GM19099 (cell line): ENCODE results near the gene C1orf141.

ENCODE experiments used
- POLR2A ChIP-seq: IDR thresholded peaks from 3 replicates; pipeline ENCODE4 v1.6.1; 2011; ENCODE audit warnings: low read depth; ENCODE audit not compliant: insufficient read length; ENCODE audit errors: extremely low read depth

The C1orf141 gene

GRCh38 chr1:67072749-67073148, 62.0 kb downstream of the C1orf141 start:
- no peak for TF ChIP-seq POLR2A

- no peak for TF ChIP-seq POLR2A
Observed at GRCh38 chr1:67062412-67062811, 72.4 kb downstream of the C1orf141 start.

GRCh38 chr1:67061266-67061665, 73.5 kb downstream of the C1orf141 start:
- TF ChIP-seq POLR2A: no peak

GRCh38 chr1:67060811-67061218, 74.0 kb downstream of the C1orf141 start:
- no peak for TF ChIP-seq POLR2A

GRCh38 chr1:67059346-67059745, 75.4 kb downstream of the C1orf141 start:
- TF ChIP-seq POLR2A: no peak

GRCh38 chr1:67058761-67059160, 76.0 kb downstream of the C1orf141 start:
- no peak for TF ChIP-seq POLR2A

- no peak for TF ChIP-seq POLR2A
Observed at GRCh38 chr1:67058242-67058641, 76.5 kb downstream of the C1orf141 start.

- TF ChIP-seq POLR2A: peak; percentile 75
Observed at GRCh38 chr1:67053785-67054772, 80.7 kb downstream of the C1orf141 start, which contains the start of gene SLC35D1. TSS of gene SLC35D1 (minus strand) at chr1:67054148. CDS start at chr1:67054013, 135 bp downstream.

GRCh38 chr1:67053535-67053784, 81.3 kb downstream of the C1orf141 start:
- no peak for TF ChIP-seq POLR2A

GRCh38 chr1:67052741-67053534, 81.8 kb downstream of the C1orf141 start:
- no peak for TF ChIP-seq POLR2A

GRCh38 chr1:67051196-67051595, 83.6 kb downstream of the C1orf141 start:
- TF ChIP-seq POLR2A: no peak

- TF ChIP-seq POLR2A: no peak
Observed at GRCh38 chr1:67044631-67045270, 90.0 kb downstream of the C1orf141 start.

GRCh38 chr1:67043366-67043765, 91.4 kb downstream of the C1orf141 start:
- TF ChIP-seq POLR2A: no peak
